Type B pancreatic cell (in vitro differentiated cells): ENCODE results near the gene OR6J1. TPM values are rescaled to one million over a fixed set of nuclear protein-coding genes. Genes with fewer than 3 reads are reported as not detected.

Experiments
- DNase-seq: peaks from one replicate; pipeline ENCODE4 v3.0.0; 2021; ENCODE audit warnings: mixed read lengths; ENCODE audit not compliant: unreplicated experiment; ENCODE audit errors: extremely low spot score
- H3K27ac Mint-ChIP-seq: 2 replicates; pipeline ENCODE4 v1.8.0; 2021; ENCODE audit warnings: mild to moderate bottlenecking, mixed read lengths
- H3K27me3 Mint-ChIP-seq: 2 replicates; pipeline ENCODE4 v1.8.0; 2021; ENCODE audit warnings: mixed read lengths
- H3K36me3 Mint-ChIP-seq: 2 replicates; pipeline ENCODE4 v1.8.0; 2021; ENCODE audit warnings: mixed read lengths
- H3K4me1 Mint-ChIP-seq: one replicate; pipeline ENCODE4 v1.8.0; 2021; ENCODE audit warnings: mixed read lengths; ENCODE audit not compliant: unreplicated experiment
- H3K4me3 Mint-ChIP-seq: 2 replicates; pipeline ENCODE4 v1.8.0; 2021; ENCODE audit warnings: mild to moderate bottlenecking, mixed read lengths
- H3K9me3 Mint-ChIP-seq: 2 replicates; pipeline ENCODE4 v1.8.0; 2021; ENCODE audit warnings: mixed read lengths
- total RNA-seq: library from RNA; stranded (reverse); gene quantifications from 2 replicates; pipeline ENCODE4 v1.2.1, GENCODE V29; 2021; ENCODE audit warnings: low replicate concordance
- TF ChIP-seq, protein P1 (sequence below): fragments of 200-600 bp; sonication (generic); conservative IDR thresholded peaks from 2 replicates; pipeline ENCODE4 v1.5.0; 2021; ENCODE audit warnings: antibody characterized with exemption, mild to moderate bottlenecking

Gene OR6J1
- total RNA-seq, 1 donor from 2014 or later = not detected

DNA sequence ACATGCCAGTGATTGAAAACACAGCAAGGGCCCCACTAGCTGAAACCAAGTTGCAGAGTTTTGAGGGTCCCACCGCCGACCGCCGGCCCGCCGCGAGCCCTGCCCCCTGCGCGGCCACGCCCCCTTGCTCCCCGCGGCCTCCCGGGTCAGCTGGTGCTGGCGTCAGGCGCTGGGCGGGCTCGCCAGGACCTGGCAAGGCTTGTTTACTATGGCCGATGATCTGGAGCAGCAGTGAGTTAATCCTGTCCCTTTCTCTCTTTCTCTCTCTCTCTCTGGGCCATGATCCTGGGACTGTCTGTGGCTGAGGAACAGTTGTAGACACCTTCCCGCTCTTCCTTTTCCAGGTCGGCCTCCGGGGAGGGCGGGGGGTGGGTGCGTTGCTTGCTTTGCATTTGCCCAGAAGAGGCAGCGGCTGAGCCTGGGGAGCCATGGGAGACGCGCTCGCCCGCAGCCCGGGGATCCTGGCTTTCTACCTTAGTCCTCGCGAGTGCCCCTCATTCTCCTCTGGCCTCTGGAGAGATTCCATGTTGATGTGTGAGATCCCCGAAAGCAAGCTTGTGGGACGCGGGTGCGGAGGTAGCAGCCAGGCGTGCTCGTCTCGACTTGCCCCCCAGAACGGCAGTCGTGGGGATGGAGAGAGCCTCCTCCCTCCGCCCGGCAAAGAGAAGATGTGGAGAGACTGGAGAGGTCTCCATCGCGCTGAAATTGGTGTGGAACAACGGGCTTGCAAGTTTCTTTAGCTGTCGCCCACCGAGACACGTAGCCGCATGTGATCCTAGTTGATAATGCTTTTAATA lies 45.9 kb downstream of the OR6J1 start, which contains the start of gene ABHD4:
Gene ABHD4, plus strand, starts transcription at position 202 of the 797 bp plus-strand sequence. Its CDS starts 7 bp downstream, at position 209.
- peak; percentile 80 for DNase-seq
- H3K4me1 Mint-ChIP-seq = peaks cover 32% of the 10 kb centered on the region
- peaks cover 17% of the 10 kb centered on the region for H3K36me3 Mint-ChIP-seq
- TF ChIP-seq, protein P1, sequence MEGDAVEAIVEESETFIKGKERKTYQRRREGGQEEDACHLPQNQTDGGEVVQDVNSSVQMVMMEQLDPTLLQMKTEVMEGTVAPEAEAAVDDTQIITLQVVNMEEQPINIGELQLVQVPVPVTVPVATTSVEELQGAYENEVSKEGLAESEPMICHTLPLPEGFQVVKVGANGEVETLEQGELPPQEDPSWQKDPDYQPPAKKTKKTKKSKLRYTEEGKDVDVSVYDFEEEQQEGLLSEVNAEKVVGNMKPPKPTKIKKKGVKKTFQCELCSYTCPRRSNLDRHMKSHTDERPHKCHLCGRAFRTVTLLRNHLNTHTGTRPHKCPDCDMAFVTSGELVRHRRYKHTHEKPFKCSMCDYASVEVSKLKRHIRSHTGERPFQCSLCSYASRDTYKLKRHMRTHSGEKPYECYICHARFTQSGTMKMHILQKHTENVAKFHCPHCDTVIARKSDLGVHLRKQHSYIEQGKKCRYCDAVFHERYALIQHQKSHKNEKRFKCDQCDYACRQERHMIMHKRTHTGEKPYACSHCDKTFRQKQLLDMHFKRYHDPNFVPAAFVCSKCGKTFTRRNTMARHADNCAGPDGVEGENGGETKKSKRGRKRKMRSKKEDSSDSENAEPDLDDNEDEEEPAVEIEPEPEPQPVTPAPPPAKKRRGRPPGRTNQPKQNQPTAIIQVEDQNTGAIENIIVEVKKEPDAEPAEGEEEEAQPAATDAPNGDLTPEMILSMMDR = no peak
- peak within 1 kb of the TSS; percentile 96 for H3K27ac Mint-ChIP-seq
- H3K9me3 Mint-ChIP-seq = no peaks in the 10 kb centered on the region
- H3K27me3 Mint-ChIP-seq = peaks cover 26% of the 10 kb centered on the region
- H3K4me3 Mint-ChIP-seq = peak within 1 kb of the TSS; percentile 98

DNA sequence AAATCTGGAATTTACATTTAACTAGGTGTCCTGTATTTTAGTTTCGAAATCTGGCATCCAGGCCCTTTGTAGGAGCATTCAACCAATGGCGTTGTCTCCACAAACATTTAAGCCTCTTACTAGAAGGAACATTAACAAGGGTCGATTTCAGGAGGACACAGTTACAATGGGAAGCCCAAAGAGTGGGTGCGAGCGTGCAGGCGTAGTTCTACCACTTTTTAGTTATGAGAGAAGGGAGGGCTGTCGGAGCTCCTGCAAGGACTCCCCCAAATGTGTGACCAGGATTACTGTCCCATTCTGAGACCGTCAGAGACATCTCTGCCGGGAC lies 46.4 kb downstream of the OR6J1 start:
- Mint-ChIP-seq H3K27ac (peak overlapping the region; percentile 96), H3K36me3 (peaks cover 11% of the 10 kb centered on the region), H3K4me3 (peak overlapping the region; percentile 98), H3K9me3 (no peaks in the 10 kb centered on the region), H3K4me1 (peaks cover 28% of the 10 kb centered on the region), H3K27me3 (peaks cover 32% of the 10 kb centered on the region)
- TF ChIP-seq, protein P1 = no peak
- no peak for DNase-seq

DNA sequence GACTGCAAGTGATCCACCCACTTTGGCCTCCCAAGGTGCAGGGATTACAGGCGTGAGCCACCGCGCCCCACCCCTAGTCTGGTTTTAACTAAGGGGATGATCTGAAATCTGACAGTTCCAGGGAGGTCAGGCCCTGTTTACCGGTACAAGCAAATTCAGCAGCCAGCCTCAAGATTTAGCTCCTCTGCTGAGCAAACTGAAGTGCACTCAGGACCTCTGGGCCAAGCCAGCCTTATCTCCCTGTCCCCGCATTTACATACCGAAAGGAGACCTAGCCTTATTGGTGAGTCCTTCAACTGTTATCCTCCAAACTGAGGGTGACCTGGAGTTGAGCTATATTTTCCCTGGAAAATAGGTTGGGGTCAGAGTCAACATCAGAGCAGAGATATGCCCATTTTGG lies 46.9 kb downstream of the OR6J1 start:
- TF ChIP-seq, protein P1 = no peak
- Mint-ChIP-seq H3K27me3 (peaks cover 37% of the 10 kb centered on the region), H3K9me3 (no peaks in the 10 kb centered on the region), H3K36me3 (peaks cover 6% of the 10 kb centered on the region), H3K4me3 (peak overlapping the region; percentile 98), H3K4me1 (peaks cover 23% of the 10 kb centered on the region), H3K27ac (peak overlapping the region; percentile 96)
- no peak for DNase-seq

DNA sequence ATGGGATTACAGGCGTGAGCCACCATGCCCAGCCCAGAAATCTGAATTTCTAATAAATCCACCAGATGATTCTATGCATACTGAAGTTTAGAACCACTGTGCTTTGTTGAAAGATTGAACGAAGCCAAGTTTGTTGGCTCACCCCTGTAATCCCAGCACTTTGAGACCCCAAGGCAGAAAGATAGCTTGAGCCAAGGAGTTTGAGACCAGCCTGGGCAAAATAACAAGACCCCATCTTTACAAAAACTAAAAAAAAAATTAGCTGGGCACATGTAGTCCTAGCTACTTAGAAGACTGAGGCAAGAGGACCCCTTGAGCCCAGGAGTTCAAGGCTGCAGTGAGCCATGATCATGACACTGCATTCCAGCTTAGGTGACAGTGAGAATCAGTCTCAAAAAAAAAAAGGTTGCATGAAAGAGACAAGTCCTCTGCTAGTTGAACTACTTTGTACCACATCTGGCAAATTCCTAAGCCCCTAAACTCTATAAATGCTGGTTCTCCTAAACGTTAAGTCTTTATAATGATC lies 47.7 kb downstream of the OR6J1 start:
- TF ChIP-seq, protein P1 = no peak
- DNase-seq = no peak
- Mint-ChIP-seq H3K27ac (no peak overlapping the region), H3K27me3 (peaks cover 42% of the 10 kb centered on the region), H3K4me1 (peaks cover 19% of the 10 kb centered on the region), H3K4me3 (peak overlapping the region; percentile 25), H3K36me3 (no peaks in the 10 kb centered on the region), H3K9me3 (no peaks in the 10 kb centered on the region)

DNA sequence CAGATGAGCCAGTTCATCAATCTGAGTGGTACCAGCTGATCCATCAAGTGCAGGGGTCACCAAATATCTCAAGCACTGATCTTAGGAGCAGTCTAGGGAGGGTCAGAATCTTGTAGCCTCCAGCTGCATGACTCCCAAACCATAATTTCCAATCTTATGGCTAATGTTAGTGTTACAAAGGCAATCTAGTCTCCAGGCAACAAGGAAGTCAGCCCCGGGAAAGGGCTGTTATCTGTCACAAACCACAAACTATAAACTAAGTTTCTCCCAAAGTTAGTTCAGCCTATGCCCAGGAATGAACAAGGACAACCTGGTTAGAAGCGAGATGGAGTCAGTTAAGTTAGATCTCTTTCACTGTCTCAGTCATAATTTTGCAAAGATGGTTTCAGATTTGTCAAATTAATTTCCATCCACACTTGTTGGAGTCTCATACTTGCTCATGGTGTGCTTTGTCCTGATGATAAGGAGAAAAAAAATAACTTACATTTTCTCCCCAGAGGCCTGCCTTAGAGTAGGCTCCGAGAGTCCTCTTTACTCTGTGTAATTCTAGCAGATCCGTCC lies 49.9 kb downstream of the OR6J1 start:
- Mint-ChIP-seq H3K27me3 (peaks cover 42% of the 10 kb centered on the region), H3K4me3 (no peak overlapping the region), H3K4me1 (peaks cover 17% of the 10 kb centered on the region), H3K9me3 (no peaks in the 10 kb centered on the region), H3K36me3 (no peaks in the 10 kb centered on the region), H3K27ac (no peak overlapping the region)
- DNase-seq = no peak
- TF ChIP-seq, protein P1 = no peak
